ENCODE results near the gene DOCK11. TPM values are rescaled to one million over a fixed set of nuclear protein-coding genes. Genes with fewer than 3 reads are reported as not detected.

DOCK11 gene
- total RNA-seq, 1 experiment from 2014 or later = 13.1 TPM

GRCh38 chrX:118633530-118633929, 137.9 kb downstream of the DOCK11 start (continued):
- TF ChIP-seq CTCF (IDR thresholded peaks at IDR 0.05) (no peak), AFF4 (CRISPR knock-in tag; IDR thresholded peaks at IDR 0.05; ENCODE audit: borderline replicate concordance) (no peak), SMAD4 (CRISPR knock-in tag; IDR thresholded peaks at IDR 0.05) (no peak)
- TF ChIP-seq, protein P1, sequence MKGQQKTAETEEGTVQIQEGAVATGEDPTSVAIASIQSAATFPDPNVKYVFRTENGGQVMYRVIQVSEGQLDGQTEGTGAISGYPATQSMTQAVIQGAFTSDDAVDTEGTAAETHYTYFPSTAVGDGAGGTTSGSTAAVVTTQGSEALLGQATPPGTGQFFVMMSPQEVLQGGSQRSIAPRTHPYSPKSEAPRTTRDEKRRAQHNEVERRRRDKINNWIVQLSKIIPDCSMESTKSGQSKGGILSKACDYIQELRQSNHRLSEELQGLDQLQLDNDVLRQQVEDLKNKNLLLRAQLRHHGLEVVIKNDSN (CRISPR knock-in tag; IDR thresholded peaks at IDR 0.05) = no peak

DNA sequence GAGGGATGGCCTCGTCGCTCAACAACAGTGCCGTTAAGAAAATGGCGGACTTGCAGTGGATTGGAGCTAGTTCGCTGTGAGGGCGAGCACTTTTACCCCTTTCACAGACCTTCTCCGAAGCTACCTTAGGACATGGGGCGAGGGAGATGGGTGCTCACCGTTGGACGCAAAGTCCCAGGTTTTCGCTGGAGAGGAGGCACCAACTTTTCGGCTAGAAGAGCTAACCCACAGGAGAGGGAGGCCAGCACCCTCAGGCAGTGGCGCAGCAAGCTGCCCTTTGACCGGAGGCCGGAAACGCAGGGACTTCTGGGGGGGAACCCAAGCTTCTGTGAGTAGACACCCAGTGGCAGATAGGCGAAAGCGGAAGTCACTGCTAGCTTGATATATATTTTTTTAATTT, 138.7 kb downstream of the DOCK11 start:
- no peaks in the 10 kb centered on the region for H3K27me3 Mint-ChIP-seq (ENCODE audit: low read depth)
- TF ChIP-seq ZNF219 (CRISPR knock-in tag; IDR thresholded peaks at IDR 0.05; ENCODE audit: borderline replicate concordance) (no peak), FOXK1 (CRISPR knock-in tag; IDR thresholded peaks at IDR 0.05) (no peak), AFF4 (CRISPR knock-in tag; IDR thresholded peaks at IDR 0.05; ENCODE audit: borderline replicate concordance) (no peak), NFYB (CRISPR knock-in tag; conservative IDR thresholded peaks at IDR 0.05; ENCODE audit: low read depth) (no peak), PRDM15 (CRISPR knock-in tag; IDR thresholded peaks at IDR 0.05) (no peak), ZNF263 (CRISPR knock-in tag; IDR thresholded peaks at IDR 0.05; ENCODE audit: low read depth) (no peak), MYBL2 (CRISPR knock-in tag; IDR thresholded peaks at IDR 0.05) (no peak), ZNF121 (CRISPR knock-in tag; IDR thresholded peaks at IDR 0.05) (no peak)
- TF ChIP-seq, protein P2, sequence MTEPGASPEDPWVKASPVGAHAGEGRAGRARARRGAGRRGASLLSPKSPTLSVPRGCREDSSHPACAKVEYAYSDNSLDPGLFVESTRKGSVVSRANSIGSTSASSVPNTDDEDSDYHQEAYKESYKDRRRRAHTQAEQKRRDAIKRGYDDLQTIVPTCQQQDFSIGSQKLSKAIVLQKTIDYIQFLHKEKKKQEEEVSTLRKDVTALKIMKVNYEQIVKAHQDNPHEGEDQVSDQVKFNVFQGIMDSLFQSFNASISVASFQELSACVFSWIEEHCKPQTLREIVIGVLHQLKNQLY (CRISPR knock-in tag; IDR thresholded peaks at IDR 0.05) = no peak
- TF ChIP-seq, protein P3, sequence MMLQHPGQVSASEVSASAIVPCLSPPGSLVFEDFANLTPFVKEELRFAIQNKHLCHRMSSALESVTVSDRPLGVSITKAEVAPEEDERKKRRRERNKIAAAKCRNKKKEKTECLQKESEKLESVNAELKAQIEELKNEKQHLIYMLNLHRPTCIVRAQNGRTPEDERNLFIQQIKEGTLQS (CRISPR knock-in tag; conservative IDR thresholded peaks at IDR 0.05) = no peak
- no peak for ATAC-seq
- no peak for DNase-seq (ENCODE audit: low spot score)
- H3K4me1 Mint-ChIP-seq = peaks cover 8% of the 10 kb centered on the region
- no peak overlapping the region for H3K4me3 Mint-ChIP-seq
- CTCF ChIA-PET = no interaction called here
- POLR2A ChIA-PET = no interaction called here
- peaks cover 9% of the 10 kb centered on the region; the same call in 1 of the 2 replicates for H3K36me3 Mint-ChIP-seq
- H3K9me3 Mint-ChIP-seq = no peaks in the 10 kb centered on the region
- no peak overlapping the region for H3K27ac Mint-ChIP-seq
